ENCODE measurements around the gene SPHK2.
A peak's percentile ranks its signal among the peaks of the same experiment; 100 is the strongest.
"Not testable (repeated sequence)": the region's sequence is repeated elsewhere in the genome, so short reads cannot be mapped to it uniquely, and the experiment has no call there.

Gene SPHK2

GRCh38 chr19:48618916-48619691, at the start of gene SPHK2, which contains the start of gene RPL18:
SPHK2 (plus strand) TSS chr19:48619506; CDS start chr19:48620515, 1,009 bp downstream.
RPL18 (minus strand) TSS chr19:48619178; CDS start chr19:48619143, 35 bp downstream.
- DNase-seq (ENCODE audit: insufficient read length, low spot score) = peak; percentile 95
- FAIRE-seq = peak; percentile 94

DNA sequence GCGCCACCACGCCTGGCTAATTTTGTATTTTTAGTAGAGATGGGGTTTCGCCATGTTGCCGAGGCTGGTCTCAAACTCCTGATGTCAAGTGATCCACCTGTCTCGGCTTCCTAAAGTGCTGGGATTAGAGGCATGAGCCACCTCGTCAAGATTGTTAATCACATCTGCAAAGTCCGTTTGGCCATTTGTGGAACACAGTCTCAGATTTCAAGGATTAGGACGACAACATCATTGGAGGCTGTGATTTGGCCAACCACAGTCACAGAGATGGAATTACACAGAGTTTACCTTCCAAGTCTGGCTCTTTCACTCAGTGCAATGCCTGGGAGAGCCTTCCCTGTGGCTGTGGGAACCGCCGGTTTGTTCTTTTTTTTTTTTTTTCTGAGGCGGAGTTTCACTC, 49.5 kb upstream of the SPHK2 start:
- FAIRE-seq (no peak), DNase-seq (ENCODE audit: insufficient read length, low spot score) (no peak)

- no peak for FAIRE-seq
These were observed 47.7 kb upstream of the SPHK2 start for GRCh38 chr19:48571378-48572162.

DNA sequence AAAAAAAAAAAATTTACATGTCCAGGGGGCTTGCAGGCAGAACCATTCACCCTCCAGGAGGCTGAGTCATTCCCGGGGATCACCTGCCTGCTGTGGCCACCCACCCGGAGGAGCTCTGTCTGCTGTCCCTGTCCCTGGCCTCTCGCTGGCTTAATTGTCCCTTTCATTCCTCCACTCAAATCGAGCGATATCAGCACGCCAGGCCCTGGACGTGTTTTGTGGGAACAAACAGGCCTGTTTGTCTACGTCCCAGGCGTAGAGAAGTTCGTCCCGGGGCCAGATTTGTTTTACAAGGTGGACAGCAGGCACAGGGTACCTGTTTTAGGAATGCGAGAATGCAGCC, 46.2 kb upstream of the SPHK2 start:
- FAIRE-seq = no peak
- DNase-seq (ENCODE audit: insufficient read length, low spot score) = no peak

More at GRCh38 chr19:48571378-48572162, 47.7 kb upstream of the SPHK2 start:
- no peak for DNase-seq (ENCODE audit: insufficient read length, low spot score)

DNA sequence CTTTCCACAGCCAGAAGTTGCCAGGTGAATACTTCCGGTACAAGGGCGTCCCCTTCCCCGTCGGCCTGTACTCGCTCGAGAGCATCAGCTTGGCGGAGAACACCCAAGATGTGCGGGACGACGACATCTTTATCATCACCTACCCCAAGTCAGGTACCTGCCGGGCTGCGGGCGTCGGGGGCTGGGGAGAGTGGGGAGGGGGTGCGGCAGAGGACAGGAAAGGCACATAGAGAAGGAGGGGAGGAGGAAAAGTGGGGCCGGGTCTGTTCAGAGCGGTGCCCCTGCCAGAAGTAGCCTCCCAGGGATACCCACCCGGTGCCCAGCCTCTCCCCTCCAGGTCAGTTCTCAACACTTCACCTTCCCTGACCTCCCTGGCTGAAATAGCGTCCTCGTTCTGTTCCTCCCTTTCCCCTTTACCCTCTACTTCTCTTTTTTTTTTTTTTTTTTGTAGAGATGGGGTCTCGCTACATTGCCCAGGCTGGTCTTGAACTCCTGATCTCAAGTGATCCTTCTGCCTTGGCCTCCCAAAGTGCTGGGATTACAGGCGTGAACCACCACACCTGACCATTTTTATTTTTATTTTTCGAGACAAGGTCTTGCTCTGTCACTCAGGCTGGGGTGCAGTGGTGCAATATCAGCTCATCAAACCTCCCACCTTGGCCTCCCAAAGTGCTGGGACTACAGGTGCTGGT, 43.2 kb upstream of the SPHK2 start:
- DNase-seq (ENCODE audit: insufficient read length, low spot score) (no peak), FAIRE-seq (no peak)

- not testable (repeated sequence) for FAIRE-seq; DNase-seq (ENCODE audit: insufficient read length, low spot score)
These were observed 41.4 kb upstream of the SPHK2 start for GRCh38 chr19:48577908-48578307.

DNA sequence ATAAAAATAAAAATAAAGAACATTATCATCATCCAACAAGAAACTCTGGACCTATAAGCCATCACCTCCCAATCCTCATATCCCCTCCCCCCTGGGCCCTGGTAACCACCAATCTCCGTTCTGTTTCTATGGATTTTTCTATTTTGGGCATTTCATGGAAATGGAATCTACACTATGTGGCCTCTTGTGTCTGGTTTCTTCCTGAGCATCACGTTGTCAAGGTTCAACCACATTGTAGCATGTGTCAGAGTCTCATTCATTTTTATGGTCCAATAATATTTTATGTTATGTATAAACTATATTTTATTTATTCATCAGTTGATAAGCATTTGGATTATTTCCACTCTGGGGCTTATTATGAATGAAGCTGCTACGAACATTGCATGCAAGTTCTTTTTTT, 40.4 kb upstream of the SPHK2 start:
- DNase-seq (ENCODE audit: insufficient read length, low spot score) (no peak), FAIRE-seq (no peak)

DNA sequence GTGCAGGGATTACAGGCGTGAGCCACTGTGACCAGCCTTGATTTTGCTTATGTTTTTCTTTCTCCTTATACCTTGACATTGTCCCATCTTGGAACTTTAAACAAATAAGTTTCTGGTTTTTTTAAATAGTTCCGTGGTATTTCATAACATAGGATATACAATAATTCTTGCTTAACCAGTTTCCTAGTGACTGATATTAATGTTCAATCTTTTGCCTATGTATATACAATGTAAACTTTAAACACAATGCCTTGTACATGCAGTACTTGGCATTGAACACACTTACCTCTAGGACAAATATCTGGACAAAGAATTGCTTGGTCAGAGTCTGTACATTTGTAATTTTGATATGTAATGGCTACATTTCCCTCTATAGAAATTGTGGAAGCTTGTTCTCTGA, 37.1 kb upstream of the SPHK2 start:
- no peak for DNase-seq (ENCODE audit: insufficient read length, low spot score)
- no peak for FAIRE-seq

DNA sequence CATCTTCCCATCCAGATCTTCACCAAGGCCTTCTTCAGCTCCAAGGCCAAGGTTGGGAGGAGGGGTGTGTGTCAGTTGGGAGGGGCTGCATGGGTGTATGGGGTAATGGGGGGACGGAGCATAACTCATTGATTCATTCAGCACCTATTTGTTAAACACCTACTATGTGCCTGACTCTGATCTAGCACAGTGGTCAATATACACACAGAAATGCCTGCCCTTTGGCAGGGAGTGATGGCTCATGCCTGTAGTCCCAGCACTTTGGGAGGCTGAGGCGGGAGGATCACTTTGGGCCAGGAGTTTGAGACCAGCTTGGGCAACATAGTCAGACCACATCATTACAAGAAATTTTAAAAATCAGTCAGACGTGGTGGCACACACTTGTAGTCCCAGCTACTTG, 31.9 kb upstream of the SPHK2 start:
- FAIRE-seq (no peak), DNase-seq (ENCODE audit: insufficient read length, low spot score) (no peak)

DNA sequence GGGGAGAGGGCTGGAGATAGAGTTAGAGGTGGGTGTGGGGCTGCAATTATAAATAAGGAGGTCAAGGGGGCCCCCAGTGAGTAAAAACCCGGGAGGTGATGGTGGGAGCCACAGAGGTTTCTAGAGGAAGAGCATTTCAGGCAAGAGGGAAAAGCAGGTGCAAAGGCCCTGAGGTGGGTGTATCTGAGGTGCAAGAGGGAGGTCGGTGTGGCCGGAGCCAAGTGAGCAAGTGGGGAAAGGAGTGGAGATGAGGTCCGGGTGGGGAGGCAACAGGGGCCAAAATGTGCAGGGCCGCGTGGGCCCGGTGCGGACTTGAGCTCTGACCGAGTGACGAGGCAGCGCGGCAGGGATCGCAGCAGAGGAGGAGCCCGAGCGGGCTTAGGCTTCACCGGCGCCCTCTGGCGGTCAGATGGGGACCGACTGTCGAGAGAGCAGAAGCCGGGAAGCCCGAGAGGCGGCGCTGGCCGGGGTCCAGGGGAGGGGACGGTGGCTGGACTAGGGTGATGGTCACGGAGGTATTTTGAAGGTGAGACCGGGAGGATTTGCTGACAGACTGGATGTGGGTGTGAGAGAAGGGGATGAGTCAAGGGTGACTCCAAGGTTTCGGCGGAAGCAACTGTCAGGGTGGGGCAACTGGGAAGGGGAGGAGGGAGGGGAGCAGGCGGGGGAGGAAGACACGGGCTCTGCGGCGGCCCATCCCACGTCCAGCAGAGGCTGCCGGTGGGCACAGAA, 30.5 kb upstream of the SPHK2 start:
- FAIRE-seq = peak; percentile 84
- DNase-seq (ENCODE audit: insufficient read length, low spot score) = peak; percentile 85

GRCh38 chr19:48591021-48591420, 28.3 kb upstream of the SPHK2 start:
- FAIRE-seq = no peak
- DNase-seq (ENCODE audit: insufficient read length, low spot score) = no peak

DNA sequence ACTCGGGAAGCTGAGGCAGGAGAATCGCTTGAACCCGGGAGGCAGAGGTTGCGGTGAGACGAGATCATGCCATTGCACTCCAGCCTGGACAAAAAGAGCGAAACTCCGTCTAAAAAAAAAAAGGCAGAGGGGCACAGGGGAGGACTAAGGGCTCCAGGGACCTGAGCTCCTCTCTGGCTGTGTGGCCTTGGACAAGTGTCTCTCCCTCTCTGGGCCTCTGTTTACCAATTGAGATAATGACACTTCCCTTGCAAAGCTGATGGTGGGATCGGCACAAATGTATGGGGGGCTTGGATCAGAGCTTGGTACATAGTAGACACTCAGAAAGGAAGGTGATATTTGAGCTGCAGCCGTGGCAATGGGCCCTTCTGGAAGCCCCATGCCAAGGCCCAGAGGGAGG, 24.1 kb upstream of the SPHK2 start:
- no peak for FAIRE-seq
- no peak for DNase-seq (ENCODE audit: insufficient read length, low spot score)

GRCh38 chr19:48595833-48596232, 23.5 kb upstream of the SPHK2 start:
- DNase-seq (ENCODE audit: insufficient read length, low spot score) (no peak), FAIRE-seq (no peak)

GRCh38 chr19:48596237-48596636, 23.1 kb upstream of the SPHK2 start:
- FAIRE-seq (no peak), DNase-seq (ENCODE audit: insufficient read length, low spot score) (no peak)

DNA sequence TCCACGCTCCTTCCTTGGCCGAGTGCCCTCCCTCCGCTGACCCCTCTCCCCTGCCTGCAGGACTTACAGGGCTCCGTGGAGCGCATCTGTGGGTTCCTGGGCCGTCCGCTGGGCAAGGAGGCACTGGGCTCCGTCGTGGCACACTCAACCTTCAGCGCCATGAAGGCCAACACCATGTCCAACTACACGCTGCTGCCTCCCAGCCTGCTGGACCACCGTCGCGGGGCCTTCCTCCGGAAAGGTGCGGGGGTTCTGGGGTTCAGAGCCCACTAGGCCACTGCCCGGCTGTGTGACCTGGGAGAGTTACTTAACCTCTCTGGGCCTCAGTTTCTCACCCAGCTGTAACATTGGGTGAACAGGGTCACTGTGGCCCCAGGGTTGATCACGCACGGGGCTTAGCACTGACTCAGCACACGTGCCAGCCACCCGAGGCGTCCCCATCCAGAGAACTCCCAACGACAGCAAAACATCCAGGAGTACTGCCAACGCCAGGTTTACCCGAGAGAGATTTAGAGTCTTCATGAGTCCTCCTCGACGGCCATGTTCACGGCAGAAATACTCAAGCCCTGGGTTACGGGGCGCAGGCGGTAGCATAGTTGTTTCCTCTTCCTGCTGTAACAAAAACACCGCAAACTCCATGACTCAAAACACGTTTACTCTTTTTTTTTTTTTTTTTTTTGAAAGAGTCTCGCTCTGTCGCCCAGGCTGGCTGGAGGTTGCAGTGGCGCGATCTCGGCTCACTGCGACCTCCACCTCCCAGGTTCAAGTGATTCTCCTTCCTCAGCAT, 22.4 kb upstream of the SPHK2 start:
- peak; percentile 40 for FAIRE-seq
- no peak for DNase-seq (ENCODE audit: insufficient read length, low spot score)

- DNase-seq (ENCODE audit: insufficient read length, low spot score) (no peak), FAIRE-seq (no peak)
These were observed 20.2 kb upstream of the SPHK2 start for GRCh38 chr19:48598996-48599700.

DNA sequence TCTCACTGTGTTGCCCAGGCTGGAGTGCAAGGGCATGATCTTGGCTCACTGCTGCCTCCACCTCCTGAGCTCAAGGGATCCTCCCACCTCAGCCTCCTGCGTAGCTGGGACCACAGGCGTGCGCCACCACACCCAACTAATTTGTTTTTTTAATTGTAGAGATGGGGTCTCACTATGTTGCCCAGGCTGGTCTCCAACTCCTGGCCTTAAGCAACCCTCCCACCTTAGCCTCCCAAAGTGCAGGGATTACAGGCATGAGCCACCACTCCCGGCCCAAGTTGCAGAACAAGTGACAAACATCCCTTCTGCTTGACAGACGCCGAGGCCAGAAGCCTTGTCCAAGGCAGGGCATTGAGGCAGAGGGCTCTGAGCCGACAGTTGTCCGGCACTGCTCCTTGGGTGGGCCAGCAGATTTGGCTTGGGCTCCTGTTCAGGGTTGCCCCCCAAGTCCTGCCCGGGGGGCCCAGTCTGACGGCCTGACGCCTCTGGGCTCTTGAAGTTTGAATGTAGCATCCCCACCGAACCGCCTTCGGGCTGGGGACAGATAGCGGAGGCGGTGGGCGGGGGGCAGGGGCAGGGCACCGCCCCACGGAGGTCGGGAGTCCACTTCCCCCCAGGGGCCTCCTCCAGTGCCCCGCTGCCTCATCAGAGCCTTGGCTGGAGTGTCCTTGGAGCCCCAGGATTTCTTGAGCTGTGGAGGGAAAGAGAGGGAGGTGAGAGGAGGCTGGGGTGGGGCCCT, 18.5 kb upstream of the SPHK2 start:
- DNase-seq (ENCODE audit: insufficient read length, low spot score) (no peak), FAIRE-seq (no peak)

GRCh38 chr19:48603001-48603400, 16.3 kb upstream of the SPHK2 start:
- FAIRE-seq = no peak

DNA sequence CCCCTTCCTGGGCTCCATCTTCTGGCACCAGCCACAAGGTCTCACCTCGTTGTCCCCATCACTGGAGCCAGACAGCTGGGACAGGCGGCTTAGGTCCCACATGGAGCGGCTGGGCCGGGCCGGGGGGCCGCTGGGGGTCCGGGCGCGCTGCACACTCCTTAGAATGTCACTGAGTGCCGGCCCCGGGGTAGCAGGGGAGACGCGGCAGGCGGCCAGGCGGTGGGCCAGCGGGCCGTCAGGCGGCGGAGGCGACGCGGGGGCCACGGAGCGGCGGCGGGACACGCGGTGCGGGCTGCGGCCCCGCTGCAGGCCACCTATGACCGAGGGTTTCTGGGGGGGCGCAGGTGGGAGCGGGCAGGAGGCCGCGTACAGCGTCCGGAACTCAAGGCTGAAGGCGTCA, 15.9 kb upstream of the SPHK2 start:
- DNase-seq (ENCODE audit: insufficient read length, low spot score) = no peak
- no peak for FAIRE-seq

More at GRCh38 chr19:48603001-48603400, 16.3 kb upstream of the SPHK2 start:
- DNase-seq (ENCODE audit: insufficient read length, low spot score) = no peak
